DND-41 (cell line): ENCODE results near the gene CCR1.

Experiments used
- ATAC-seq: fragments of 200-7000 bp; cut with Tn5 transposase; 3 replicates; pipeline ENCODE4 v1.9.1; 2021; ENCODE audit warnings: low read depth; ENCODE audit not compliant: insufficient read depth
- DNase-seq: peaks from one replicate; pipeline ENCODE4 v3.0.0-alpha.2; 2020
- H2AFZ ChIP-seq: 2 replicates; pipeline ENCODE4 v1.6.0; 2012; ENCODE audit warnings: low read depth, low read length
- H3K27ac ChIP-seq: 2 replicates; pipeline ENCODE4 v1.5.1; 2012; ENCODE audit warnings: low read length, inconsistent platforms
- H3K27me3 ChIP-seq: fragments of 200-600 bp; sonication (generic); 2 replicates; pipeline ENCODE4 v1.6.0; 2012; ENCODE audit warnings: low read length, mild to moderate bottlenecking, inconsistent platforms; ENCODE audit not compliant: insufficient read depth, poor library complexity
- H3K36me3 ChIP-seq: 2 replicates; pipeline ENCODE4 v1.5.1; 2012; ENCODE audit warnings: low read length, inconsistent platforms; ENCODE audit not compliant: insufficient read depth
- H3K4me1 ChIP-seq: 2 replicates; pipeline ENCODE4 v1.5.1; 2012; ENCODE audit warnings: mild to moderate bottlenecking, low read length; ENCODE audit not compliant: insufficient read depth
- H3K4me2 ChIP-seq: 2 replicates; pipeline ENCODE4 v1.6.0; 2012; ENCODE audit warnings: mild to moderate bottlenecking, moderate library complexity, low read length, inconsistent platforms; ENCODE audit not compliant: insufficient read depth
- H3K4me3 ChIP-seq, 2 experiments: fragments of 200-600 bp in 1 of 2; shearing (Covaris generic) in 1 of 2; 2 replicates each; pipeline ENCODE4 v1.5.1; 2012 to 2016; ENCODE audit warnings: inconsistent platforms in 2 of 2, low read length in 2 of 2, mild to moderate bottlenecking in 2 of 2, low read depth in 1 of 2, moderate library complexity in 1 of 2
- H3K79me2 ChIP-seq: 2 replicates; pipeline ENCODE4 v1.6.0; 2012; ENCODE audit warnings: low read length, inconsistent platforms; ENCODE audit not compliant: insufficient read depth
- H3K9ac ChIP-seq: 2 replicates; pipeline ENCODE4 v1.6.0; 2012; ENCODE audit warnings: low read depth, mild to moderate bottlenecking, inconsistent platforms, low read length, moderate library complexity
- H3K9me3 ChIP-seq: 2 replicates; pipeline ENCODE4 v1.5.1; 2012; ENCODE audit warnings: low read length, moderate library complexity, mild to moderate bottlenecking, inconsistent platforms; ENCODE audit not compliant: insufficient read depth, severe bottlenecking
- H4K20me1 ChIP-seq: 2 replicates; pipeline ENCODE4 v1.6.0; 2012; ENCODE audit warnings: low read length; ENCODE audit not compliant: insufficient read depth
- CTCF ChIP-seq: IDR thresholded peaks from 2 replicates; pipeline ENCODE4 v1.5.1; 2012; ENCODE audit warnings: borderline replicate concordance, low read length, moderate library complexity, mild to moderate bottlenecking; ENCODE audit not compliant: poor library complexity, severe bottlenecking; ENCODE audit errors: extremely low read depth
- EZH2 ChIP-seq: IDR thresholded peaks from 3 replicates; pipeline ENCODE4 v1.6.1; 2012; ENCODE audit warnings: borderline replicate concordance, low read depth, mild to moderate bottlenecking, moderate library complexity, low read length, inconsistent platforms; ENCODE audit not compliant: severe bottlenecking

The CCR1 gene

DNA sequence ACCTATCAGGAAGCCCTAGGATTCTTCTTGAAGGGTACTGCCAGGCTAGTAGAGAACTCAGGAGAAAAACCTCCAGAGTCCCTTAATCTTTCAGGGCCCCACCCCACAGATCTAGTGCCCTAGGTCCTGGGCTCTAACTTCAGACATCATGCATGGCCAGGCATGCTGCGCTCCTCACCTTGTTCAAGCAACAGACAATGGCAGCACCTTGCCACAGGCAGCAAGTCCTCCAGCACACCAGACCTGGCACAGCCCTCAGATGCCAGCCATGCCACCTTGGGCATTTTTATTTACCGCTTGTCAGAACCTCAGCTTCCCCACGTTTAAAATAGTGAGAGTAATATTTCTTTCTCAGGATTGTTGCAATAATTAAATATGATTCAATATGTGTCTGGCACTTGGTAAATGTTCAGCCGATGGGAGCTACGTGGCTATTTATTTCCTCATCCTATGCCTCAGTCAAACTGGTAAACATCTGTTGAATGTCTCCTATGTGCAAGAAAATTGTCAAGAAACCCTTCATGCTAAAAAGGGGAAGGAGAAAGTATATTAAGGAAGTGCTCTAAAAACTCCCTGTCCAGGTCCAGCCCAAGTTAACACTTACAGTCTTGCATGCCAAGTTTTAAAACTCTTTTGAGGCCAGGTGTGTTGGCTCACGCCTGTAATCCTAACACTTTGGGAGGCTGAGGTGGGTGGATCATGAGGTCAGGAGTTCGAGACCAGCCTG, 14.5 kb upstream of the CCR1 start:
- H2AFZ ChIP-seq: no peak overlapping the region
- H3K79me2 ChIP-seq: no peaks in the 10 kb centered on the region
- no peak for DNase-seq
- no peaks in the 10 kb centered on the region for H3K27me3 ChIP-seq
- ATAC-seq: no peak
- no peaks in the 10 kb centered on the region for H3K4me1 ChIP-seq
- TF ChIP-seq EZH2 (no peak), CTCF (no peak)
- H3K9ac ChIP-seq: no peak overlapping the region
- H3K9me3 ChIP-seq: peaks cover 3% of the 10 kb centered on the region
- no peaks in the 10 kb centered on the region for H3K36me3 ChIP-seq
- no peaks in the 10 kb centered on the region for H4K20me1 ChIP-seq
- H3K4me3 ChIP-seq: no peak overlapping the region
- H3K4me2 ChIP-seq: no peak overlapping the region
- no peak overlapping the region for H3K27ac ChIP-seq

GRCh38 chr3:46221938-46222337, 13.8 kb upstream of the CCR1 start:
- Histone ChIP-seq H2AFZ (no peak overlapping the region), H3K4me2 (no peak overlapping the region)

GRCh38 chr3:46221391-46221790, 13.3 kb upstream of the CCR1 start:
- DNase-seq (no peak), ATAC-seq (no peak)
- no peaks in the 10 kb centered on the region for H4K20me1 ChIP-seq
- no peak overlapping the region for H3K4me3 ChIP-seq
- no peak overlapping the region for H3K9ac ChIP-seq
- H3K27ac ChIP-seq: no peak overlapping the region
- H3K4me2 ChIP-seq: no peak overlapping the region
- H3K4me1 ChIP-seq: no peaks in the 10 kb centered on the region
- H2AFZ ChIP-seq: no peak overlapping the region
- H3K36me3 ChIP-seq: no peaks in the 10 kb centered on the region
- no peaks in the 10 kb centered on the region for H3K79me2 ChIP-seq
- TF ChIP-seq EZH2: no peak
- no peak for TF ChIP-seq CTCF
- no peaks in the 10 kb centered on the region for H3K27me3 ChIP-seq
- peaks cover 2% of the 10 kb centered on the region for H3K9me3 ChIP-seq

More at GRCh38 chr3:46221938-46222337, 13.8 kb upstream of the CCR1 start:
- Histone ChIP-seq H3K27me3 (no peaks in the 10 kb centered on the region), H3K9me3 (peaks cover 3% of the 10 kb centered on the region), H3K4me3 (no peak overlapping the region), H3K9ac (no peak overlapping the region), H3K27ac (no peak overlapping the region), H4K20me1 (no peaks in the 10 kb centered on the region), H3K36me3 (no peaks in the 10 kb centered on the region), H3K79me2 (no peaks in the 10 kb centered on the region), H3K4me1 (no peaks in the 10 kb centered on the region)
- DNase-seq: no peak
- no peak for TF ChIP-seq CTCF
- no peak for TF ChIP-seq EZH2
- no peak for ATAC-seq
